HG03442 (cell line): ENCODE measurements around the gene AURKB.
"Not testable (repeated sequence)": the region's sequence is repeated elsewhere in the genome, so short reads cannot be mapped to it uniquely, and the experiment has no call there.

Experiments
- ATAC-seq: cut with Tn5 transposase; IDR thresholded peaks from one replicate; pipeline ENCODE4 v1.9.1; 2021; ENCODE audit warnings: mild to moderate bottlenecking, moderate library complexity; ENCODE audit not compliant: unreplicated experiment

AURKB gene

GRCh38 chr17:8189041-8189710, 21.2 kb downstream of the AURKB start:
- ATAC-seq, result no peak

DNA sequence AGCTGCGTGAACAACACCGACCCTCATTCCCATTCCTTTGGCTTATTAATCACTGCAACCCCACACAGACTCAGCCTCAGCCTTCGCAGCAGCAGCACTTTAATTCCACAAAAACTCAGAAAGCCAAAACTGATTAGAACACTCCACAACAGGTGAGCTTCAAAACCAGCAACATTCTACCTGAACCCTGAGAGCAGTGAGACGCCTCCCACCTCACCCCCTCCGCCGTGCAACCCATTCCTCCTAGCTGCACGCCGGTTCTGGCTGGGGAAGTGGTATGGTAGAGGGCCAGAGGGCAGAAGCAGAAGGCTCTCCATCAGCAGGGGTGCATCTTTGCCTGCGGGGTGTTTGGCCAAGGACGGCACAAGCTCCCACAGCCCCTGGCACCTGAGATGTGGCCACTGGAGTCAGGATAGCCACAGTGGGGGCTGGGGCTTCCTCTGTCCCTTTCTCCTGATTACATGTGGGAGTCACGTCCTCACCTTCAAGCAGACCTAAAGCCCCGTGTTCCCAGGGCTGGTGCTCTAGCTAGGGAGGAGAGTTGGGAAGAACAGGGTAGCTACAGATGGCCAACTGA, 22.0 kb downstream of the AURKB start:
- no peak for ATAC-seq

- peak; percentile 14 for ATAC-seq
Measured at GRCh38 chr17:8187517-8188262, 22.7 kb downstream of the AURKB start.

GRCh38 chr17:8186787-8187516, 23.4 kb downstream of the AURKB start:
- peak; percentile 23 for ATAC-seq

DNA sequence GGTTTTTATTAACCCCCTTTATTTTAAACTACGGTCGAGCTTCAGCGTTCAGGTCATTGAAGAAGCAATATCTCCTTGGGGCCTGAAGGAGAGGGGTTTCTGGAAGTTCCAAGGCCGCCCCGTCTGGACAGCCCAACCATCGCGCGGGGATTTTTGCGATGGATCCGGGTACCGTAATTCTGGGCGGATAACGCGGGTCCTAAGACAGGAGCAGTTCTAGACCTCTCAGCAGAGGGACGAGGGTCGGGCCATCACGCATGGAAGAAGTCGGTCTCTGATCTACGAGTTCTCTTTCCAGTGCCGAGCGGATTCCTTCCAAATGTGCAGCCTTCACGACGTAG, 24.0 kb downstream of the AURKB start:
- ATAC-seq, result peak; percentile 0

- ATAC-seq, result peak; percentile 13
Measured at GRCh38 chr17:8185582-8186445, 24.6 kb downstream of the AURKB start.

DNA sequence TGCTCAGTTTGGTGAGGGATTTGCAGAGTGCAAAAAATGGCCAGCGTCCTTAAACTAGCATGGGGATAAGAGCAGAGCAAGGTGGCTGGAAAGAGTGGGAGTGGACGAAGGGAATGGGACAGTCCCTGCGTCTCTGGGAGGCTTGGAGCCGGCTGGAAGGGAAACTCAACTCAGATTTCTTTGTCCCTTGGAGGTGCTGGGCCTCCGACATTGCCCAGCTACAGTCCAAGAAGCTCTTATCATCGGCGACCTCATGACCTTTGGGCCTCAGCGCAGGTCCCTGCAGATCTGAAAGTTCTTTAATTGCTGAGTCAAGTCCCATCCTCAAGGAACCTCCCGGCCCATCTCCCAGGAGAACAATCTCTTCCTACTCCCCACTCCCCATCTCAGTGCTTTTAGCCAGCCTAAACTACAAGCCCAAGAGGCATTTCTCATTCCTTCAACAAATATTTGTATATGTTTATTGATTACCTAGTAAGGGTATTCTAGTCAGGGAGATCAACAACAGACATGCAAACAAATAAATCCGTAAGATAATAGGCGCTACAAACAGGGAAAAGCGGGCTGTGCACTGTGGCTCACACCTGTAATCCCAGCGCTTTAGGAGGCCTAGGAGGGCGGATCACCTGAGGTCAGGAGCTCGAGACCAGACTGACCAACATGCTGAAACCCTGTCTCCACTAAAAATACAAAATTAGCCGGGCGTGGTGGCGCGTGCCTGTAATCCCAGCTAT, 33.2 kb downstream of the AURKB start:
- ATAC-seq, result no peak

DNA sequence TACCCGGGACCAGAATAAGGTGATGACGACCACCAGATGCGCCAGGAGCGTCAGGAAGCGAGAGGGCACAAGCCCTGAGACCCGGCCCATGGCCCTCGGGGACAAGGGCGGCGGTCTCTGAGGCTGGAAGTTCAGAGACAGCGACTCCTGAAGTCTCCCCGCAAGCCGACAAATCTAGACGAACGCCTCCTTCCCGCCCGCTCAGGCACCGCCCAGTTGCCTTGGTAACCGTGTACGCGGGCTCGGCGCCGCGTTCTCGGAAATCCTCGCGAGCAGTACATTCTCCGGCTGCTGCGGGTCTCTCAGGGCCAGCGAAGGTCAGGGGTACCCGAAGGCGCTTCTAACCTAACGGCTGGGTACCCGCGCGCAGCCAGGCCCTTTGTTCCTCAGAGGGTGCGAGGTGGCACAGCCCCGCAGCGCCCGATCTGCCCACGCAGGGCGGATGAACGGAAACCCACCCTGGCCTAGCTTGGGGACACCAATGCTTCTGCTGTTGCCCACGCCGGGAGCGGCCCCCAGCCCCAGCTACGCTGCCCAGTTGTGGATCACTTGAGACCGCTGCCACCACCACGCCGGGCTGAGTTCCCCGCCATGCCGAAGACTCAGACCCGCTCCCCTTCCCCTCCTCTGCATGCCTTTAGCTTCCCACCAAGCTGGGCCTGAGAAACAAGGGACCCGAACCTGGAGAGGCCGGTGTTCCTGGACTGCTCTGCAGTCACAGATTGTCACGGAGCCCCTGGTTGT, 34.0 kb downstream of the AURKB start, which contains the start of gene TMEM107:
TMEM107 (minus strand) TSS at position 184 of the 744 bp plus-strand sequence; CDS start at position 90, 94 bp downstream.
- peak; percentile 31 for ATAC-seq

GRCh38 chr17:8175795-8176196, 34.6 kb downstream of the AURKB start:
- ATAC-seq, result no peak

DNA sequence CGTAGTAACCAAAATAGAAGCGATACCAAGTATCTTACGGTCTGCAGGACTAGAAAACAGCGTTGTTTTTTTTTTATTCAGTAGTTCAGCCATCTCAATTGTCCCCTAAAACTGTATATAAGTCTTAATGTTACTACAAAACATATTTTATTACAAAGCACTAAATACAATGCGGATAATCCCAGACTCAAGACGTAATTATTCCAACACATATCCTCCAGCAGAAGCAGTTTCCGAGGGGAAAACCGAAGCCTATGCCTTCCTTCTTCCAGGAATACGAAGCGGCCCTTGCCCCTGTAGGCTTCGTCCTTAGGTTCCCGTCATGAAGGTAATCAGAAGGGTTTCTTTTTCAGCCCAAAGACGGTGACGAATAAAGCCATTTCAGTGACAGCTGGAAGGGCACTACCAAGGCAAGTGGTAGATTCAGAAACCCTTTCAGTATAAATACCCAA, 36.5 kb downstream of the AURKB start:
- ATAC-seq, result no peak

DNA sequence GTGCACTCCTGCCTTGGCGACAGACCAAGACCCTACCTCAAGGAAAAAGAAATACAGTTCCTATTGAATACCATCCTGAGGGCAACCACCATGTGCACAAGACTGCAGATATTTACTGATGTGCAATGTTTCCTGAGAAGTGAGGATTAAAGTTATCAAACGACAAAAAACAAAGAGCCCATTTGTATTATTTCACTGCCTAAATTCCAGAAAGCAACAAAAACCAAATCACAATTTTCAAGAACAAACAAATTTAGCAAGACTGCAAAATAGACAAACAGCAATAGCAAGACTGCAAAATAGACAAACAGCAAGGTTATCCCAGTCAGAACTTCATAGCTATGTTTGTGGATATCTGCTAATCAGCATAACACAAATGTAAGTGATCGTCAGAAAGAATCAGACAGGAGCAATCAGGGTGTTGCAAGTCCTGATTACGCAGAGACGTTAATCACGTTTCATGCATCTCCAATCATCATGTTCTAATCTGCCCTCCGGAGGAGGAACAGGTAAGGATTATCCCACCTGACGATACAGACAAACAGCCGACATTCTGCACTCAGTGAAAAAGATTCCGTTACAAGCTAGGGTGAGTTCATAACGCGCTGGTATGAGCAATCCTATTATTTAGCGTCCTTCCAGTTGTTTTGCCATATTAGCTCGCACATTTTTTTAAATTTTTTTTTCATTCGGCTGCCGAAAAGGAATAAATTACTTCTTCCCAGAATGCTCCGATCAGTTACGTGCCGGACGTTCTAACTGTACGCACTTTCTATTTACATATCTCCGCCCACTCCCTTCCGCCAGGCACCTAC, 37.1 kb downstream of the AURKB start:
- ATAC-seq, result peak; percentile 65

DNA sequence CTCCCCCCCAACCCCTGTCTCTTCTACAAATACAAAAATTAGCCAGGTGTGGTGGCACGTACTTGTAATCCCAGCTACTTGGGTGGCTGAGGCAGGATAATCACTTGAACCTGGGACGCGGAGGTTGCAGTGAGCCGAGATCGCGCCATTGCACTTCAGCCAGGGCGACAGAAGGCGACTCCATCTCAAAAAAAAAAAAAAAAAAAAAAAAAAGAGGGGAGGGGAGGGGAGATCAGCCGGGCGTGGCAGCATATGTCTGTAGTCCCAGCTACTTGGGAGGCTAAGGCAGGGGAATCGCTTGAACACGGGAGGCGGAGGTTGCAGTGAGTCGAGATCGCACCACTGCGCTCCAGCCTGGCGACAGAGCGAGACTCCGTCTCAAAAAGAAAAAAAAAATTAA, 40.2 kb downstream of the AURKB start:
- not testable (repeated sequence) for ATAC-seq

DNA sequence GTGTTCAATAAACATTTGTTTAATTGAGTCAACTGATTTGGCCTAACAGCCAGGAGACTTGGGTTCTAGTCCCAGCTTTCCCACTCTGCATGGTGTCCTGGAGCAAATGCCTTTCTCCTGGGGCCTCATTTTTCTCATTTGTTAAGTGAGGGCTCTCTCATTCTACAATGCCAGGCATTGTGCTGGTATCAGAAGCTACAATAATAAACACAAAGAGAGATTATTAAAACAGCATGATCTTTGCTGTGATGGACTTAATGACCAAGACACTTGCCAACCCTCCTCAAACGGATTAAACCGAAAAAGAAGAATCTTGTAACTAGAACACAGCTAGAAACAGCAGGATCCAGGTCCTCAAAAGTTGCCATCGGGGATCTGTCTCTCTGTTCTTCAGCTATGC, 42.8 kb downstream of the AURKB start:
- no peak for ATAC-seq

DNA sequence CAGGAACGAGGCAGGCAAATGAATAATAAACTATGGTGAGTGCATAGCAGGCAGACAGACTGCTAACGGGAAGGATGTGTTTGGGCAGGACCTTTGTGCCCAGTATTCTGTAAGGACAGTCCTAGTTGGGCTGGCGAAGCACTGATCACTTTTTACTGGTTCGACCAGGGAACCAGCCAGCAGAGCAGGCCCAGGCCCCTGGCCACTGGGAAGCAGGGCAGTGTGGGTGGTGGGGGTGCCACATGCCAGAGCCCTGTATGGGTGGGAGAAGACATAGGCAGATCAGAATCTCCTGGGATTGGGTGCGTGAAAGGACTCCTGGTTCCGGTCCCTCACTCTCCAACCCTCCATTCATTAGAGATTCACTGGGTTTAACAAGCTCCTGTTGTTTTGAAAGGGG, 43.6 kb downstream of the AURKB start:
- no peak for ATAC-seq

DNA sequence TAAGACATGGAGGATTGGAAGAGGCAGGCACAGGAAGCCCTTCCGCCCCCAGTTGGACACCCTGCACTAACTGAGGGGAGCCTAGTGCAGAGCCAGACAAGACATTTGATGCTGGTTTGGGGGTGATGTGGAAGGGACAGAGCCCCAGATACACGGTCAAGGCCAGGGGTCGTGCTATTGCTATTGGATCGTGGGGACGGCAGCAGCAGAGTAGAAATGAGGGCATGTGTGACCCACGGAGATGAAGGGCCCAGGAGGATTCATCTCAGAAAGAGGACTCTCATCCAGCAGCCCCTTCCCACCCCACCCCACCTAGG, 45.6 kb downstream of the AURKB start:
- no peak for ATAC-seq

GRCh38 chr17:8163978-8164814, 46.2 kb downstream of the AURKB start:
- ATAC-seq, result no peak
